HG03432 (cell line): ENCODE measurements around the gene GRM5.
A peak's percentile ranks its signal among the peaks of the same experiment; 100 is the strongest.

Experiments used
- ATAC-seq: cut with Tn5 transposase; IDR thresholded peaks from one replicate; pipeline ENCODE4 v1.9.1; 2021; ENCODE audit warnings: mild to moderate bottlenecking, moderate library complexity; ENCODE audit not compliant: unreplicated experiment

Gene GRM5

GRCh38 chr11:88739524-88739923, 326.3 kb downstream of the GRM5 start:
- no peak for ATAC-seq

GRCh38 chr11:88709567-88709966, 356.2 kb downstream of the GRM5 start:
- ATAC-seq, result no peak

- ATAC-seq, result no peak
Measured at GRCh38 chr11:88704485-88704884, 361.3 kb downstream of the GRM5 start.

GRCh38 chr11:88701816-88702215, 364.0 kb downstream of the GRM5 start:
- ATAC-seq, result no peak

GRCh38 chr11:88697139-88697538, 368.6 kb downstream of the GRM5 start:
- ATAC-seq, result no peak

GRCh38 chr11:88695689-88696414, 369.9 kb downstream of the GRM5 start:
- no peak for ATAC-seq

- ATAC-seq, result no peak
Measured at GRCh38 chr11:88692306-88693086, 373.3 kb downstream of the GRM5 start.

GRCh38 chr11:88689548-88690240, 376.1 kb downstream of the GRM5 start:
- ATAC-seq, result no peak

GRCh38 chr11:88683024-88683423, 382.8 kb downstream of the GRM5 start:
- no peak for ATAC-seq

- ATAC-seq, result peak; percentile 72
Measured at GRCh38 chr11:88680806-88681205, 385.0 kb downstream of the GRM5 start.

GRCh38 chr11:88666364-88666763, 399.4 kb downstream of the GRM5 start:
- no peak for ATAC-seq

- ATAC-seq, result no peak
Measured at GRCh38 chr11:88657076-88657738, 408.6 kb downstream of the GRM5 start.

GRCh38 chr11:88656283-88656682, 409.5 kb downstream of the GRM5 start:
- no peak for ATAC-seq

- no peak for ATAC-seq
Measured at GRCh38 chr11:88655656-88656055, 410.1 kb downstream of the GRM5 start.

GRCh38 chr11:88655196-88655595, 410.6 kb downstream of the GRM5 start:
- ATAC-seq, result no peak

GRCh38 chr11:88651556-88651955, 414.2 kb downstream of the GRM5 start:
- ATAC-seq, result no peak

- no peak for ATAC-seq
Measured at GRCh38 chr11:88644724-88645123, 421.1 kb downstream of the GRM5 start.

- ATAC-seq, result no peak
Measured at GRCh38 chr11:88632163-88632562, 433.6 kb downstream of the GRM5 start.

GRCh38 chr11:88631497-88631896, 434.3 kb downstream of the GRM5 start:
- no peak for ATAC-seq

- no peak for ATAC-seq
Measured at GRCh38 chr11:88629496-88629895, 436.3 kb downstream of the GRM5 start.

- no peak for ATAC-seq
Measured at GRCh38 chr11:88626216-88626615, 439.6 kb downstream of the GRM5 start.
